Ramos (cell line): ENCODE data around the gene CXorf51A.
"Not testable (repeated sequence)": the region's sequence is repeated elsewhere in the genome, so short reads cannot be mapped to it uniquely, and the experiment has no call there.

Source experiments
- in situ Hi-C: fragments of 300-500 bp; cut with MboI; formaldehyde crosslinking; loops from one replicate; pipeline ENCODE4 v1.14.3; 2022; ENCODE audit warnings: low sequenced_read_pairs; ENCODE audit not compliant: unreplicated experiment

Gene CXorf51A

DNA sequence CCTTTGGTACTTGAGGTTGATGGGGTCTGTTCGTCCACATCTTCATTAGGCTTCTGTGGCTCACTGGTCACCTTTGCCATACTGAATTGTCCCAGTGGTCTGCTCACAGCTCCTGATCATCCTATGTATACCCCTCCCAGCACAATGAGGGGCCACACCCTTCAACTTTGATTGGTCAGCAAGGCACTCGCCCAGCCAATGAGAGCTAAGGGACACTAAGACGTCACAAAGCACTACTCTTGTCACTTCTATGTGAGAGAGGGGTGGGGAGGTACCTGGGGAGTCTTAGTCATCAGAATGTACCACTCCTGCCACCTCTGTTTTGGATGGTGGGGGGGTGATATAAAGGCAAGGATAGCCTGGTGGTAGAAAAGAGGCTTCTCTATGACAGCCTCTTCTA, at the start of gene CXorf51A:
Gene CXorf51A (minus strand): TSS at position 101 of the 400 bp plus-strand sequence. CDS start 21 bp downstream, at position 80.
- in situ Hi-C loops = not testable (repeated sequence)

DNA sequence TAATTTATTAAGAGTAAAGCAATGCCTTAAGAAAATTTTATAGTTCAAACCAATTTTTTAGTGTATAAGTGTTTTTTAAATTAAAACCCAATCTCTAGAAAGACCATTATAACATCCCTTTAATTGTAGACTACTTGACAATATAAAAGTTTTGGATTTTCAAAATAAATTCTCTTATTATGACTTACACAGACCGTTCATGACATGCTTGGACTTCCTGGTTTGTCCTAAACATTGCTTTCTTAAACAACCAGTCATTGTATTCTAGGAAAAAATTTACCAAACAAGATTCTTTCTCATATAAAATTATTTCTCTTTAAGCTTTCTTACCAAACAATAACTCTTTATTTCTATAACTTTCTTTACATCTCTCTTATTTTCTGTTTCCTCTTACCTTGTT, 49.0 kb upstream of the CXorf51A start:
- in situ Hi-C loops = no loop called here

DNA sequence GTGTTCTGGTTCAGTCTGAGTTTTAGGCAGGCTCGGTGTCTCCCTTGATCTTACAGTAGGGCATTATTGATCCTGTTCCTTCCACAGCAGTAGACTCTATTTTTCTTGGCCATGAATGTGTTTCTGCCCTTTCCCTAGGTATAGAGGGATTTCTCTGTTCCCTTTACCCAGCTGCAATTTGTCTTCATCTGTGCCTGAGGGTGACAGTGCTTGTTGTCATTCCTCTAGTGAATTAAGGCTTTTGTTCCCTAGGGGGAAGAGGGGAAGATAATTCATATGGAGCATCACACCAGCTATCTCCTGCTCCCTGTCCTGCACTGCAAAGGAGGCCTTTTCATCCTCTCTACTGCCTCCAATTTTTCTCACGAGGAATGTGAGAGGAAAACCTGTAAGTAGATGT, 39.7 kb upstream of the CXorf51A start:
- in situ Hi-C loops = no loop called here

DNA sequence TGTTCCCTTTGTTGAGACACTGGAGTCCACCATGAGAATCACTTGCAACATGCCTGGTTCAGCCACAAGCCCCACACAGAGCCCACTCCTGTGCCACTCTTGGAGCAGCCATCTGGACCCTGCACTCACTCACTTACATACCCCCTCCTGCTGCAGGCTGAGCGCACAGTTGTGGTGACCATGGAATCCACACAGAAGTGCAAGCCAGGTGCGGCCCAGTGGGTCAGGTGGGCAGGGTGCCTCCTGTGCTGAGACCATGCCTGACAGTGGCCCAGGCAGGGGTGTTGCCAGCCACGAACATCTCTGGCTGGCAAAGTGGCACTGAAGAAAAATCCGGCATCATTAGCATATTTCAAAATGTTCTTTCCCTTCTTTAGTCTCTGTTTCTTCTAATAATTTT, 17.4 kb upstream of the CXorf51A start:
- in situ Hi-C loops = no loop called here

DNA sequence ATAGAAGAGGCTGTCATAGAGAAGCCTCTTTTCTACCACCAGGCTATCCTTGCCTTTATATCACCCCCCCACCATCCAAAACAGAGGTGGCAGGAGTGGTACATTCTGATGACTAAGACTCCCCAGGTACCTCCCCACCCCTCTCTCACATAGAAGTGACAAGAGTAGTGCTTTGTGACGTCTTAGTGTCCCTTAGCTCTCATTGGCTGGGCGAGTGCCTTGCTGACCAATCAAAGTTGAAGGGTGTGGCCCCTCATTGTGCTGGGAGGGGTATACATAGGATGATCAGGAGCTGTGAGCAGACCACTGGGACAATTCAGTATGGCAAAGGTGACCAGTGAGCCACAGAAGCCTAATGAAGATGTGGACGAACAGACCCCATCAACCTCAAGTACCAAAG, 5.1 kb downstream of the CXorf51A start, which contains the start of gene CXorf51B:
Gene CXorf51B (plus strand): TSS at position 301 of the 400 bp plus-strand sequence. CDS start 21 bp downstream, at position 322.
- in situ Hi-C loops = not testable (repeated sequence)
